Measurements from ENCODE around the gene AP1G2. TPM values are rescaled to one million over a fixed set of nuclear protein-coding genes. Genes with fewer than 3 reads are reported as not detected.

AP1G2 gene
- total and polyA plus RNA-seq, 2 of the 13 experiments (the other 11 are each of a cell fraction or from before 2014, with no cell fraction given): 96.9 to 611 TPM

- TF ChIP-seq THAP9 (CRISPR knock-in tag; IDR thresholded peaks at IDR 0.05; ENCODE audit: borderline replicate concordance) (0 out of 2 replicates have a peak, but pooled peaks have one; percentile 28), TSC22D2 (CRISPR knock-in tag; IDR thresholded peaks at IDR 0.05; ENCODE audit: borderline replicate concordance) (peak; percentile 83), ZSCAN29 (CRISPR knock-in tag; conservative IDR thresholded peaks at IDR 0.05) (peak; percentile 61; the same call in 1 of the 2 replicates), ZFP36L2 (CRISPR knock-in tag; IDR thresholded peaks at IDR 0.05) (0 out of 2 replicates have a peak, but pooled peaks have one; percentile 54), ZC3H4 (CRISPR knock-in tag; IDR thresholded peaks at IDR 0.05; ENCODE audit: borderline replicate concordance) (peak; percentile 70), CCDC6 (CRISPR knock-in tag; IDR thresholded peaks at IDR 0.05) (peak; percentile 86), NFKBIZ (CRISPR knock-in tag; IDR thresholded peaks at IDR 0.05) (peak; percentile 56; the same call in 1 of the 2 replicates), MAF1 (CRISPR knock-in tag; IDR thresholded peaks at IDR 0.05; ENCODE audit: borderline replicate concordance) (0 out of 2 replicates have a peak, but pooled peaks have one; percentile 74), ZBTB14 (CRISPR knock-in tag; IDR thresholded peaks at IDR 0.05) (peak; percentile 40; the same call in 1 of the 2 replicates), ZNF275 (CRISPR knock-in tag; IDR thresholded peaks at IDR 0.05; ENCODE audit: borderline replicate concordance) (0 out of 2 replicates have a peak, but pooled peaks have one; percentile 73), RBFOX2 (IDR thresholded peaks at IDR 0.05; ENCODE audit: low read depth, low read length) (peak; percentile 47; the same call in 1 of the 2 replicates), ZBTB1 (CRISPR knock-in tag; IDR thresholded peaks at IDR 0.05; ENCODE audit: borderline replicate concordance) (0 out of 2 replicates have a peak, but pooled peaks have one; percentile 55), ZNF792 (CRISPR knock-in tag; IDR thresholded peaks at IDR 0.05) (0 out of 2 replicates have a peak, but pooled peaks have one; percentile 24), IKZF5 (CRISPR knock-in tag; IDR thresholded peaks at IDR 0.05) (peak; percentile 84), ZNF512B (CRISPR knock-in tag; IDR thresholded peaks at IDR 0.05; ENCODE audit: borderline replicate concordance) (peak; percentile 68; the same call in 1 of the 2 replicates), ZNF614 (CRISPR knock-in tag; IDR thresholded peaks at IDR 0.05; ENCODE audit: borderline replicate concordance) (peak; percentile 95)
Observed at GRCh38 chr14:23609411-23610089, 42.0 kb upstream of the AP1G2 start (continued).
